Inferior parietal cortex (tissue), 1 donor: Measurements from ENCODE around the gene ANAPC5.
"Not testable (repeated sequence)": the region's sequence is repeated elsewhere in the genome, so short reads cannot be mapped to it uniquely, and the experiment has no call there.

Experiments used
- DNase-seq: peaks from one replicate; pipeline ENCODE4 v3.0.0-alpha.2; 2016; ENCODE audit errors: extremely low spot score

ANAPC5 gene

DNA sequence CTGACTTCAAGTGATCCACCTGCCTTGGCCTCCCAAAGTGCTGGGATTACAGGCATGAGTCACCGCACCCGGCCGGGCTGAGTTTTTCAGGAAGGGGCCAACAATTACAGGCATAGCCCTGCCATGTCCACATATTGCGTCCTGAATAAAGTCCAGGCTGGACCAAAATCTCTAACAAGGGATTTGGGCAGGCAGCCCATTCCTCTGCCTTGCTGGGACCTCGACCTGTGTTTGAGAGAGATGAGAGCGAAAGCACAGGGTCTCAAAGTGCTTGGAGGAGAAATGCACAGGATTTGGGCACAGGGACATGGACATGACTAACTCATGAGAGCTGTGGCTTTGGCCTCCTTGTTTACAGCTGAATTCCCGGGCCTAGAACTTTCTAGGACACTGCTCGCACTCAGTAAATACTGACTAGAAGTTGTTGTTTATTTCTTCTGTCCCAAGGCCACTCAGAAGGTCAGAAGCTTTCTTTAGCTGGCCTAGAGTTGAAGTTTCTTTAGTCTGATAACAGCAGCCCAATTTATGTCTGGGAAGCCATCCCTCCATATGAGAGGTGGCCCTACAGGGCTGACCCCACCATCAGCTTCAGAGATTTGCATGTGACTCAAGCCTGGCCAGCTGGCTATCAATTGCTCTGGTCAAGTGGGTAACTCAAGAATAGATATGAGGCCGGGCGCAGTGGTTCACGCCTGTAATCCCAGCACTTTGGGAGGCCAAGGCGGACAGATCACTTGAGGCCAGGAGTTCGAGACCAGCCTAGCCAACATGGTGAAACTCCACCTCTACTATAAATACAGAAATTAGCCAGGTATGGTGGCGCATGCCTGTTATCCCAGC is 67.4 kb downstream of the ANAPC5 start:
- DNase-seq = no peak

DNA sequence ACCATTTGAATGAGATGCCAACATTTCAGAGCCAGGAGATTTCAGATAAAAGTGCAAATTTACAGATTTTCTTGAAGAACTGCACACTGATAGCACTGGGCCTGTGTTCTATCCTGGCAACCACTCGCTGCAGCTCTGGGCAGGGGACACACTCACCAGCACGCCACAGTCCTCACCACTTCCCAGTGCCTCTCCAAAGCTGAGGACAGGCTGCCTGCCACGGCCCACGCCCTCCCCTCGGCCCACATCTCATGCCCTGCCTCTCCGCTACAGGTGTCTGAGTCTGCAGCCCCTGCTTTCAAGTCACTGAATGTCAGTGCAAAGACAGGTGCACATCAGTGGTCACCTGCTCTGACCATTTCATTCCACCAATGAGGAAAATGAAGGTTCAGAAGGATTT is 68.4 kb downstream of the ANAPC5 start:
- no peak for DNase-seq

DNA sequence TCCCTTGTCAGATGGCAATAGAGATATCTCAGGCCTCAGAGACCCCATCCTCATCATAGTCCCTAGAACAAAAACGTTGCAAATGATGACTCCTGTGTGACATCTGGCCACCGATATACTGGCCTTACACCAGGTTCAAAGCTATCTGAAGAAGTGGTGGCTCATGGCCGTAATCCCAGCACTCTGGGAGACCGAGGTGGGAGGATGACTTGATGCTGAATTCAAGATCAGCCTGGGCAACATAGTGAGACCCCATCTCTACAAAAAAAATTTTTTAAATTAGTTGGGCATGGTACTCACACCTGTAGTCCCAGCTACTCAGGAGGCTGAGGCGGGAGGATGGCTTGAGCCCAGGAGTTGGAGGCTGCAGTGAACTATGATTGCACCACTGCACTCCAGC is 68.8 kb downstream of the ANAPC5 start:
- no peak for DNase-seq

DNA sequence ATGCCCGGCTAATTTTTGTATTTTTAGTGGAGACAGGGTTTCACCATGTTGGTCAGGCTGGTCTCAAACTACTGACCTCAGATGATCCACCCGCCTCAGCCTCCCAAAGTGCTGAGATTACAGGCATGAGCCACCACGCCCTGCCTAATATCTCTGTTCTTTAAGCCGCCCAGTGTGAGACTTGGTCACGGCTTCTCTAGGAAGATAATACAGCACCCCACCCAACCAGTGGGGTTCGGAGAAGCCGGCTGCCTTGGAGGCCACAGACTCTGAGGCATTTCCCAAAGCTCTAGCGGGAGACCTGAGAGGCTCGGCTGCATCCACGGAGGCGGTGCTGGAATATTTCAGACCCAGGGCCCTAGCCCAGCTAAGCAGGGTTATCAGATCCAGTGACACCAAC is 69.3 kb downstream of the ANAPC5 start:
- DNase-seq = not testable (repeated sequence)

DNA sequence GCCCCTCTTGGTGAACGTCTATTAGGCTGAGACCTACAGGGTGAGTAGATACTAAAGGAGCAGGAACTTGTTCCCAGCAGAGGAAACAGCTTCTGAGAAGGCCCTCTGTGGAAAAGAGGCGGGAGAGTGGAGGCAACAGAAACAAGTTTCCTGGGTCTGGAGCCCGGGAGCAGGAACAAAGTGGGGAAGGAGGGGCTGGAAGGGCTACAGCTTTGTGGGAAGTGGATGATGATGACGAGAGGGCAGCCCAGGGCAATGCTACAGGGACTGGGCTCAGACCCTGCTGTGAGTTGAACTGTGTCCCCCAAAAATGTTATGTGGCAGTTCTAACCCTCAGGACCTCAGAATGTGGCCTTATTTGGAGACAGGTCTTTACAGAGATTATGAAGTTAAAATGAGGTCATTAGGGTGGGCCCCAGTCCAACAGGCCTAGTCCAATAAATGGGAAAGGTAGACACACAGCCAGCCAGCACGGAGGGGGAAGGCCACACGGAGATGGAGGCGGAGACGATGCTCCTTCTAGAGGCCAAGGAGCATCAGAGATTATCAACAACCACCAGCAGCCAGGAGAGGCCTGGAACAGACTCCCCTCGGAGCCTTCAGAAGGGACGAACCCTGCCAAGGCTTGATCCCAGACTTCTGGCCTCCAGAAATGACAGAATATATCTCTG is 70.0 kb downstream of the ANAPC5 start:
- DNase-seq = no peak

DNA sequence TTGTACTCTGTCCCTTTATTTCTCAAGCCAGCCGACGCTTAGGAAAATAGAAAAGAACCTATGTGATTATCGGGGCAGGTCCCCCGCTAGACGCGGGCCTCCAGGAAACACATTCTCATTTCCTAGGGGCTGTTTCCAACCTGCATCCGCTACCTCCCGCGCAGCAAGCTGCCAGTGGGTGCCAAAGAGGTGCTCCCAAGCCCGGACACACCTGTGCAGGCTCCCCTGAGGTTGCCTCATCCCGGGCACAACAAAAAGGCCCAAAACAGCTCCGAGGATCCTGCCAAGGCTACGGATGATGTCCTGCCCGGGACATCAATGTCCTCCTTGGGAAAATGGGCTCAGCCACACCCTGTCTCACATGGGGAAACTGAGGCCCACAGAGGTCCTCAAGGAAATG is 71.1 kb downstream of the ANAPC5 start:
- DNase-seq = not testable (repeated sequence)

DNA sequence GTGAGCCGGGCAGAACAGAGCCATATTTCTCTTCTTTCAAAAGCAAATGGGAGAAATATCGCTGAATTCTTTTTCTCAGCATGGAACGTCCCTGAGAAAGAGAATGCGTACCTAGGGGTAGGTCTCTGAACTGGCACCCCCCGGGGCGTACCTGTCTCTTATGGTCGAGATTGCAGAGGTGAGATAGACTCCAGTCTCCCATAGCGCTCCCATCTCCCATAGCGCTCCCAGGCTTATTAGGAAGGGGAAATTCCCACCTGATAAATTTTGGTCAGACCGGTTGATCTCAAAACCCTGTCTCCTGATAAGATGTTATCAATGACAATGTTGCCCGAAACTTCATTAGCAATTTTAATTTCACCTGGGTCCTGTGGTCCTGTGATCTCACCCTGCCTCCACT is 71.7 kb downstream of the ANAPC5 start:
- DNase-seq = not testable (repeated sequence)

DNA sequence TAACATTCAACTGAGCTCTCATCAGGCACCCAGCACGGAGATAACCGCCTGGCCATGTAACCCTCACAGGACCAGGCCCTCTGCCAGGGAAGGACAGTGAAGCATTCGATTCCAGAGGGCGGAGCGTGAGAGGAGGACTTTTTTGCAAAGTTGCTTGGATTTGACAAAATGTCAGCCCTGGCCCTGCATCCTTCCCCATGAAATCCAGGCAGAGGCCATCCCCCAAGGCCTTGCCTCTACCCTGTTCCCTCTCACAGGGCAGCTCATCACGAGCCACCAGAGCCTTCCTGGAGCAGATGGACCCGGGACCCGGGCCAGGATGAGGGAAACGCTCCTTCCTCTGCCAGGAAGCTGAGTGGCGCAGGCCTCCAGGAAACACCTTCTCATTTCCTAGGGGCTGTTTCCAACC is 72.7 kb downstream of the ANAPC5 start:
- DNase-seq = no peak

DNA sequence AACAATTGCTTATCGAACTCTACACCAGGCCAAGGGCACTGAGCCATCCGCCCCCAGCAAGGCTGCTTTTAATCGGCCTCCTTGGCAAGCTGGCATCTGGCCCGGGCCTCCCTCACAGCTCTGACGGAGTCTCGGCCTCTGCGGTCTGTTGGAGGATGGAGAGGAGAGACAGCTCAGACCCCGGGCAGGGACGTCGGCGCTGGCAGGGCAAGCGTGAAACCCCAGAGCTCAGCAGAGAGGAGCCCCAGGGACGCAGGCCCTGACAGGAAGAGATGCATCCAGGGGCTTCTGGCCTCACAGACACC is 73.2 kb downstream of the ANAPC5 start:
- no peak for DNase-seq

DNA sequence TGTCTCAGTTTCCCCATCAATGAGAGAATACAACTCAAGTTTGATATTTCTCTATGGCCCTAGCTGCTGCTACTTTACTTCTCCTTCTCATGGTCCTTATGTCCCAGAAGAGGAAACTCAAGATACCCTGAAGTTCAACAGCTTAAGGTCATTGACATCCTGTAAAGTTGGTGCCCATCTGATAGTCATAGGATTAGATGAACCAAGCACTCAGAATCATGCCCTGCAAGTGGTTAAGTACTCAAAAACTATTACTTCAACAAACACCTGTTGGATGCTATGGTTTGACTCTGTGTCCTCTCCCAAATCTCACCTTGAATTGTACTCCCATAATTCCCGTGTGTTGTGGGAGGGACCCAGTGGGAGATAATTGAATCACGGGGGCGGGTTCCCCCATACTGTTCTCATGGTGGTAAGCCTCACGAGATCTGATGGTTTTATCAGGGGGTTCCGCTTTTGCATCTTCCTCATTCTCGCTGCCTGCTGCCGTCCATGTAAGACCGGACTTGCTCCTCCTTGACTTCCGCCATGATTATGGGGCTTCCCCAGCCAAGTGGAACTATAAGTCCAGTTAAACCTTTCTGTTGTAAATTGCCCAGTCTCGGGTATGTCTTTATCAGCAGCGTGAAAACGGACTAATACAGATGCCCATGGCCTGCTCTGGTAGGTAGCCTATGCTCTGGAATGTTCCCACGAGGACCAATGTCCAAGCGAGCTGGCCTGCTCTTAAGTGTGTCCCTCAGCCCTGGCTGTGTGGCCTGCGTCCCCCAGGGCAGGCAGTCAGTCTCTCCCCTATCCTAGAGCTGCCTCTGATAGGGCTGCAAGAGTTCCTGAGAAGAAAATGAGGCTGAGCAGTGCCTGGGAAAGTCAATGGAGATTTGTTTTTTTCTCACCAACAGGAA is 73.8 kb downstream of the ANAPC5 start:
- no peak for DNase-seq

DNA sequence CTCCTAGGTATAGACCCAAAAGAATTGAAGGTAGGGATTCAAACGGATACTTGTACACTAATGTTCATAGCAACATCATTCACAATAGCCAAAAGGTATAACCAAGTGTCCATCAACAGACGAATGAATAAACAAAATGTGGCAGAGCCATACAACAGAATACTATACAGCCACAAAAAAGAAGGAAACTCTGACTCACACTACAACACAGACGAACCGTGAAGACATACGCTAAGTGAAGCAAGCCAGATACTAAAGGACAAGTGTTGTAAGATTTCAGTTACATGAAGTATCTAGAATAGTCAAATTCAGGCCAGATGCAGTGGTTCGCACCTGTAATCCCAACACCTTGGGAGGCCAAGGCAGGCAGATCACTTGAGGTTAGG is 74.8 kb downstream of the ANAPC5 start:
- DNase-seq = no peak

DNA sequence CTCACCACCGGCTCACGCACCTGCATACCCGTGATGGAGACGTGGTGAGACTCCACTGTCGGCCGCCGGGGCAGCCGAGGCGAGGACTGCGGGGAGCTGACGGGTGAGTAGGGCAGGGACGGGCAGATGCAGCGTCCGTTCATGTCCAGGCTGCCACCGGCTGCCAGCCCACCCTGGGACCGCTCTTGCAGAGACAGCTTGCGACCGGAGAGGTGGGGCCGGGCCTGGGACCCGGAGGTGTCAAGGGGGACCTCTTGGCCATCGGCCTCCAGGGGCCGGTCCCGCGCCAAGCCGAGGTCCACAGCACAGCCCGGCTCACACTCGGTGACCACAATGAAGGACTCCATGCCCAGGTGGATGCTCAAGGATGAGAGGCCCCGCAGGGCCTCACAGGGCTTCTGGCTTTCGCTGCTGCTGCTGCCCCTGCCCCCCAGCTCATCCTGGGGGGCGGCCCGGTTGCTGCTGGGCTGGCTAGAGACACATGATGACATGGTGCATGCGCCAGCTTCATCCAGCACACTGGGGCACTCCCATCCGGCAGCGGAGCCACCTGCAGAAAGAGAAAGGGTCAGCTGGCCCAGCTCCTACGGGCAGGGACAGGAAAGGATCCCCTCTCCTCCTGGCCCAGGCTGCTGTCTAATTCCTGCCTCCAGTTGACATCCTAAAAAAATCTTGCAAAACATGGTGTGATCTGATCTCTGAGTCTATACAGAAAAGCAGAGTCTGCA is 78.0 kb downstream of the ANAPC5 start:
- no peak for DNase-seq

DNA sequence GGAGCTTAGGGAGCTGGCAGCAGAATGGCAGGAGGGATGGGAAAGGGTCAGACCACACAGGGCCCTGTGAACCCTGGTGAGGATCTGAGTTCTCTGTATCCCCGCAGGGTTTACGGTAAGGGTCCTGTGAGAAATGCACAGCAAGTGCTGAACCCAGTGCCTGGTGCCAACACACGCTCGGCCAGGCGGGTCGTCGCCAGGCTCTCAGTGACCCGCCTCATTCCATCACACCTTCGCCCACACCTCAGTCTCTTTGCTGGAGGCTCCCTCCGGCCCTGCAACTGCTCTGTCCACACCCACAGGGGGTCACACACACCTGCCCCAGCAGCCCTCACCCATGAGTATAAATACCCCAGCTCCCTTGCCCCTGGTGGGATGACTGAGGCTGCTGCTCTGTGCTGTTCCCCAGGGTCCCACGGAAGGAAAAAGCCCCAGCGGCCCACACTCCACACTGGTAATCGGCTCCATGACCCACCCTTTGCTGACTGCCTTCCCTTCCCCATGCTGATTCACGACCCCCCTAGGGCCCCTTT is 78.8 kb downstream of the ANAPC5 start:
- no peak for DNase-seq

DNA sequence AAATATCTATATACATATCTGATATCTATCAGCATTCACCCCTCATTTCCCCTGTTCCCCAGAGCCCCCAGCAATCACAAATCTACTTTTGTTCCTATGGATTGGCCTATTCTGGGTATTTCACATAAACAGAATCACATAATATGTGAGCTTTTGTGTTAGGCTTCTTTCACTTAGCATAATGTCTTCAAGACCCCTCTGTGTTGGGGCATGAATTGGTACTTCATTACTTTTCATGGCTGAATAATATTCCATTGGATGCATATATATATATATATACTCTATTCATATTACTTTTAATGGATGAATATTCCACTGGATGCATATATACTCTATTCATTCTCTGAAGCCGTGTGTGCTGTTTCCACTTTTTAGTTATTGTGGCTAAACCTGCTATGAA is 84.4 kb downstream of the ANAPC5 start:
- no peak for DNase-seq

DNA sequence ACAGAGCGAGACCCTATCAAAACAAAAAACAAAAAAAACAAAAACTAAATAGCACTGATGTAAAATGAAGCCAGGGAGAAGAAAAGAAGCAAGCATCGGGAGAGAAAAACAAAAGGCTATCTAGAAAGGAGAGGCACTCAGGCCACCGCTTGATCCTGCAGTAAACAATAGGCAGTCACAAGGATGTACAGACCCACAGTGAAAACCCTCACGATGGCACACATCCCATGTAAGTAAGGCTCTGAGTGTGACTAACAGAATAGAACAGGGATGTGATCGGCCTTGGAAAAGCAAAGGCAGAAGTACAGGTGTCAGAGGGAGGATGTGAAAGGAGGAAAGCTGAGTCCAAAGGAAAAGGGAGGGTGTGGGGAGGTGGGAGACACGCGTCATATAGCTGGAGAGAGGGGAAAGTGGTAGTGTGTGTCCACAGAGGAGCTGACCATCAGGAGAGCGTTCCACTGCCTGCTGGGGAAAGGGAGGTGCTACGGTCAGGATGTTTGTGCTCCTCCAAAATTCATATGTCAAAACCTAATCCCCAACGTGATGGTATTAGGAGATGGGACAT is 87.2 kb downstream of the ANAPC5 start:
- no peak for DNase-seq

DNA sequence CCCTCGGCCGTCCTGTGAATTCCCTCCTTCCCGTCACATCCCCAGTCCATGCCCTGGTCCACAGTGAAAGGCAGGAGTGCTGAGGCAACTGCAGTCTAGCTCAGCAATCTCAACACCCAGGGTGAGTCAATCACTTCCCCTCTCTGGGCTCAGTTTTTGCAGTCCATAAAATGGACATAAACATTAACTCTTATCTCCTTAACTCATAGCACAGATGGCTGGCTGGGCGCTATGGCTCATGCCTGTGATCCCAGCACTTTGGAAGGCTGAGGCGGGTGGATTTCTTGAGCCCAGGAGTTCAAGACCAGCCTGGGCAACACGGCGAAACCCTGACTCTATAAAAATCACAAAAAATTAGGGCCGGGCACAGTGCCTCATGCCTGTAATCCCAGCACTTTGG is 88.1 kb downstream of the ANAPC5 start:
- DNase-seq = no peak

DNA sequence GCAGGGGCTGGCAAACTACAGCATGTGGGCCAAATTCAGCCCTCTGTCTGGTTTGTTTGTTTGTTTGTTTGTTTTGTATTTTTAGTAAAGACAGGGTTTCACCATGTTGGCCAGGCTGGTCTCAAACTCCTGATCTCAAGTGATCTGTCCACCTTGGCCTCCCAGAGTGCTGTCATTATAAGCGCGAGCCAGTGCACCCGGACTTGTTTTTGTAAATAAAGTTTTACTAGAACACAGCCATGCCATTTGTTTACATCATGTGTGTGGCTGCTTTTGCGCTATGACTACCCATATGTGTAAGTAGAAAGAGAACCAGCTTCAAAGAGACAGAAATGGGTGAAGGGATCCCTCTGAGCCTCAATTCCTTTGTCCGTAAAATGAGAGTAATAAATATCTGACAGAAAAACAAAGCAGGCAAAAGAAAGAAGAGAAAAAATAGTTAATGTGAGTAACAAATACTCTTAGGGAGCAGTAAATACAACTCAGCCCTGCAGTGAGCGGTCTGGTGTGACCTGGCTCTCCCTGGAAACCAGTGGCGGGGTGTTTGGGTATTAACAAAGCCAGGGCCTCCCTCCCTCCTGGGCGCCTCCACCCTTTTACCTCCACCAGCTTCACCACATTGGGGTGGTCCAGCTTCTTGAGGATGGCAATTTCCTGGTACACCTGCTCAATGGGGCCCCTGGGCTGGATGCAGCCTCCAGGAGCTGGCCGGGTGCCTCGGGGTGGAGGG is 88.8 kb downstream of the ANAPC5 start:
- DNase-seq = no peak

DNA sequence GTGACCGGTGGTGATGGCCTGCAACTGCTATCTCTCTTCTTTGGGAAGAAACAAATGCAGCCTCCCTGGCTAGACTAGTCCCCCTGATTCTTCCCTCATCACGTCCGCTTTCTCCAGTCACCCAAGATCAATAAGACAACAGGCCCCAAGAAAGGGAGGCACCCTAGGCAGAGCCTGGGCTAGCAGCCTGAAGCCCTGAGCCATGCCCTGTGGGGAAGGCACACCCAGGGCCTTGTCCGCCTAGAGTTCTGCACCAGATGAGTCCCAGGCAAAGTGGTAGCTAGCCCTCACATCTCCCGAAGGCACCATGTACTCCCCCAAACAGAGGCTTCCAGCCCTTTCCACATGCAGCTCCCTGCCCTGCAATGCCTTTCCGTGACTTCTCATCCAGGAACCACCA is 90.8 kb downstream of the ANAPC5 start:
- DNase-seq = no peak

DNA sequence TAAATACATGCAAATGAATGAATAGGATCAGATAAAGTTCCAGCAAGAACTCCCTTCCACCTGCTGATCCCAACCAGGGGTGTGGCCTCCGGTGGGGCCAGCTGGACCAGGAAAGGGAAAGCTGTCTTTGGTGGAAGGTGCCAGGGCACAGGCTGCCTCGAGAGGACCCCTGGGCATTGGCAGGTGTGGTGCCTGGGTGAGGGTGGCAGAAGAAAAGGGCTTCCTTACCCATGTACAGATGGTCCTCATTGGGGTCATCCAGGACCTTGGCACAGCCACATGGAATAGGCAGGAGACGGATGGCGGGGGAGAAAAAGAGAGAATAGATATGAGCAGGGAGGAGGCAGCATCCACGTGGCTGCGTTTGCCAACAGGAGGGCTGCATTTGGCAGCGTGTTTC is 92.1 kb downstream of the ANAPC5 start:
- DNase-seq = no peak

DNA sequence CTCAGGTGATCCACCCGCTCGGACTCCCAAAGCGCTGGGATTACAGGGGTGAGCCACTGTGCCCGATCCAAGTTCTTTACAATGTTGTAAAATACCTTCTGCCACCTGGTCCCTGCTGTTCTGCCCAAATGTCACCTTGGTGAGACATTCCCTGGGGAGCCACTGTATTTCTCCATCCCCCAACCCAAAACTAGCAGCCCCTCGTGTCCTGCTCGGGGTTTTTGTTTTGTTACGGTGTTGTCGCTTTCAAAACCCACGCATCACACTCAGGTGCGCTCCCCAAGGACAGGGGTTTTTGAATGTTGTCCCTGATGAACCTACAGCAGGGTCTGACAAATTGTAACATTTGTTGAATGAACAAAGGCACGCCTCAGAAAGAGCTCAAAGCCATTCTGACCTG is 93.1 kb downstream of the ANAPC5 start:
- no peak for DNase-seq
